ENCODE data around the gene ZNF324B.

DNA sequence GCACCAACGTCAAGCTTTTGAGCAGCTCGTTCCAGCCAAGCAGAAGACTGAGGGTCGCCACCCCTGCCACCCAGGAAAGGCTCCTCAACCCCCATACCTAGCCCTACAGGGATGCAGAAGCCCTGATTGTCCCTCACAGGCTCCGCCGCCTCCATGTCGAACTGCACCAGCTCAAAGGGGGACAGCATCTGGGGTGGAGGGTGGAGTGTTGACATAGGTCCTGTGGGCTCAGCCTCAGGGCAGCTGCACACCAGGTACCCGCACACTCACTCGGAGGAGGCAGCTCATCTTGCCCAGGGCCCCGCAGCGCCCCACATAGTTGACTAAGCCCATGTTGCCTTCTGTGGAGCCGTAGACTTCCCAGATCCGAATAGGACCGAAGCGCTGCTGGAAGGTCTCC is 48.8 kb downstream of the ZNF324B start:
- TF ChIP-seq POLR2AphosphoS5 (IDR thresholded peaks at IDR 0.05; ENCODE audit: low read depth, low read length), result no peak
- TF ChIP-seq, protein P1, sequence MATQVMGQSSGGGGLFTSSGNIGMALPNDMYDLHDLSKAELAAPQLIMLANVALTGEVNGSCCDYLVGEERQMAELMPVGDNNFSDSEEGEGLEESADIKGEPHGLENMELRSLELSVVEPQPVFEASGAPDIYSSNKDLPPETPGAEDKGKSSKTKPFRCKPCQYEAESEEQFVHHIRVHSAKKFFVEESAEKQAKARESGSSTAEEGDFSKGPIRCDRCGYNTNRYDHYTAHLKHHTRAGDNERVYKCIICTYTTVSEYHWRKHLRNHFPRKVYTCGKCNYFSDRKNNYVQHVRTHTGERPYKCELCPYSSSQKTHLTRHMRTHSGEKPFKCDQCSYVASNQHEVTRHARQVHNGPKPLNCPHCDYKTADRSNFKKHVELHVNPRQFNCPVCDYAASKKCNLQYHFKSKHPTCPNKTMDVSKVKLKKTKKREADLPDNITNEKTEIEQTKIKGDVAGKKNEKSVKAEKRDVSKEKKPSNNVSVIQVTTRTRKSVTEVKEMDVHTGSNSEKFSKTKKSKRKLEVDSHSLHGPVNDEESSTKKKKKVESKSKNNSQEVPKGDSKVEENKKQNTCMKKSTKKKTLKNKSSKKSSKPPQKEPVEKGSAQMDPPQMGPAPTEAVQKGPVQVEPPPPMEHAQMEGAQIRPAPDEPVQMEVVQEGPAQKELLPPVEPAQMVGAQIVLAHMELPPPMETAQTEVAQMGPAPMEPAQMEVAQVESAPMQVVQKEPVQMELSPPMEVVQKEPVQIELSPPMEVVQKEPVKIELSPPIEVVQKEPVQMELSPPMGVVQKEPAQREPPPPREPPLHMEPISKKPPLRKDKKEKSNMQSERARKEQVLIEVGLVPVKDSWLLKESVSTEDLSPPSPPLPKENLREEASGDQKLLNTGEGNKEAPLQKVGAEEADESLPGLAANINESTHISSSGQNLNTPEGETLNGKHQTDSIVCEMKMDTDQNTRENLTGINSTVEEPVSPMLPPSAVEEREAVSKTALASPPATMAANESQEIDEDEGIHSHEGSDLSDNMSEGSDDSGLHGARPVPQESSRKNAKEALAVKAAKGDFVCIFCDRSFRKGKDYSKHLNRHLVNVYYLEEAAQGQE (IDR thresholded peaks at IDR 0.05; ENCODE audit: insufficient read depth in 1 of 2, low read depth in 2 of 2, low read length in 2 of 2), result no peak
